HG03575 (cell line): ENCODE data around the gene RAB30.
A peak's percentile ranks its signal among the peaks of the same experiment; 100 is the strongest.

Experiments used
- ATAC-seq: cut with Tn5 transposase; IDR thresholded peaks from one replicate; pipeline ENCODE4 v1.9.1; 2021; ENCODE audit not compliant: unreplicated experiment, insufficient number of reproducible peaks, low FRiP score; ENCODE audit errors: extremely low read depth

RAB30 gene

GRCh38 chr11:83072350-83073242 is 899 bp upstream of the RAB30 start:
- ATAC-seq, result no peak

DNA sequence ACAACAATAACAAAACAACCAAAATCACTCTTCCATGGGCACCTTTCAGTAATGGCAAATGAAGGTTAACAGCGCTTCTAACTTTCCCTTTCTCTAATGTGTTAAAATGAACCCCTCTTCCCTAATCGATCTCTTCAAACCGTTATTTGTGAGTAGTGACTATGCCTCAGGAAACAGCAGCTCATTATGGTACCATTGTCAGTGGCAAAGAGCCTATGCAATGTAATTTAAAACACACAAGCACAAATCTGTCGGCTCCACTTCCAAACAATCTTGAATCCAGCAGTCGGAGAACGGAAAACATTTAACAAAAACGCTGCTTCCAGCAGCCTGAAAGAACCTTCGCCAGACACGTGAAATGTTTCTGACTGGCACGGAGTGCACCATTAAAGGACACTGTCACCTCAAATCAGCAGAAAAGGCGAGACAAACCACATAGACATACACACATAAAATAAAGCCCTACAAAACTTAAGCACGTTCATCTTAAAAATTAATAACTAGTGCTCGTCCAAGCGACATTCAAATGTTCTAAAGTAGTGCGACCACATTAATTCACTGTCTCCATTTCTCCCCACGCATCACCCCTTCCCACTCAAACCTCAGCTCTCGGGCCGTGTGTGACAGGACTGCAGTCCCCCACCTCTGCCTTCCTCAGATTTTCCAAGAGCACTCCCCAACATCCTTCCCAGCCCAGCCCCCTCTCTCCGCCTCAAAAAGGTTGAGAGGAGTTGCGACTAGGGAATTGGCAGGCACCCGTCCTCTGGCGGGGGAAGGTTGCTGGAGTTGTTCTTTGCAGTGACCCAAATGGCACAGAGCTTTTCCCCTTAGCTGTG is 748 bp downstream of the RAB30 start:
- no peak for ATAC-seq

- ATAC-seq, result no peak
Measured at GRCh38 chr11:83070044-83070701, 1.5 kb downstream of the RAB30 start.

DNA sequence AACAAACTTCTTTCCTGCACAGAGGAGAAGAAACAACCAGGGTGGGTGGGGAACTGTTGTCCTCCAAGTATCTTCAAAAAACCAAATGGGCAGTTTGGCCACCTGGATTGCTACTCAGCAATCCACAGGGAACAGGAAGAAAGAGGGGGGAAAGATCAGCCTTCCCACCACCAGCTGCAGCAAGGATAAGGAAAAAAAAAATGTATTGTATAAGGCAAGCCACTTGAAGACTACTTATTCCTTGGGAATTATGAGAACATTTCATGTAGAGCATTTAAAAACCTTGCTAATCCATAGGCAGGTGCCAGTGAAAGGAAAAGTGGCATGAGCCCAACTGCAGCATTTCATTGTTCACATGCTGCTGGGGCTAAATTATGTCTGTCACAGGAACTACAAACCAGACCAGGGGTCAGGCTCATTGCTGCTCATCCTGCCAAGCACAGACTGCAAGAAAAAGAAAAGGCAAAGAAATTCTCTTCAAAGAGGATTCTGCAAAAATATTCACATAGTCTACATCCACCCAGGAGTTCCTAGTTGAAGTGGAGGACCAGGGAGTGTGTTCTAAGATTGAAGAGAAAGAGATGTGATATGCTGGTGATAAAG is 2.2 kb downstream of the RAB30 start:
- no peak for ATAC-seq

GRCh38 chr11:83068568-83068967 is 3.1 kb downstream of the RAB30 start:
- no peak for ATAC-seq

- ATAC-seq, result no peak
Measured at GRCh38 chr11:83064011-83064410, 7.7 kb downstream of the RAB30 start.

DNA sequence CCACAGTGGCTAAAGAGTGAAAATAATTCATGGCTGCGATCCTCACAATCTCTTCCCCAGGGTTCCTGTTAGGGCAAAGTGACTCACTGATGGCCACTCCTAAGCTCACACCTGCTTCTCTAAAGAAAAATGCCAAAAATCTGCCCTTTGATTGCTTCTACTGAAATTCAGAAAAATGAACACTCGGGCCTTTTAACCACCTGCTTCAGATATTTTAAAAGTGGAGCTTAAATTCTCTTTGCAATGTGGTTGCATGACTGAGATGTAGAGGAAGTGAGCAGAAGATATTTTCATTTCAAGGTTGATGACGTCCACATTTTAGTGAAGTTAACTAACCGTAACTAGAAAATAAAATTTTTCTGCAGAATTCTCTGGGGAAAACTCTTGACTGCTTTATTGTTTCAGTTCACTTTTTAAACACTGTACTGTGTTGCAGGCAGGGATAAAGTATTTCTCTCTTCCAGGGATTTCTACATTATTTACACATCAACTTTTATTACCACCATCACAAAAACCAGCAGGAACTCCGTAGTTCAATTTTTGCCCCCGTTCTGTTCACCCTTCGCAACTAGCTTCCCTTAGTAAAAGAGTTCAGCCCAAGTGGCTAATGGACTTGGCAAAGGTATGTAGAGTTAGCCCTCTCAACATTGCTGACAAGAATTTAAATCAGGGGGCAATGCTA is 8.5 kb downstream of the RAB30 start:
- ATAC-seq, result peak; percentile 57

GRCh38 chr11:83061883-83062282 is 9.8 kb downstream of the RAB30 start:
- ATAC-seq, result peak; percentile 49

GRCh38 chr11:83060965-83061364 is 10.7 kb downstream of the RAB30 start:
- ATAC-seq, result no peak

GRCh38 chr11:83057721-83058120 is 14.0 kb downstream of the RAB30 start:
- no peak for ATAC-seq

DNA sequence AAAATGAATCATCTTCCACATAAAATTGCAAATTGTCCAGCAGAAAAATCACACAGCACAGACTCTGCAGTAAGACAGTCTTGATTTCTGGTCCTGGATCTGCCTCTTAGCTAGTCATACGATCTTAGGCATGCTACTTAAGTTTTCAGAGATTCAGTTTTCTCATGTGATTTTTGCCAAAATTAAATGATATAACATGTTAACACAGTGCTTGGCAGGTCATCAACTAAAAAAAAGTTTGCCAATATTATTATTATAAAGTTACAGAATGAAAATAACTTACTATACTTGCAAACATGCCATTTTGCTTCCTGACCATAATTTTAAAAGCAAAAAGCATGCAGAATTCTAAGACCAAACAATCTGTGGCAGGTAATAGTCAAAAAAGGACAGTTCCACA is 15.1 kb downstream of the RAB30 start:
- ATAC-seq, result no peak

DNA sequence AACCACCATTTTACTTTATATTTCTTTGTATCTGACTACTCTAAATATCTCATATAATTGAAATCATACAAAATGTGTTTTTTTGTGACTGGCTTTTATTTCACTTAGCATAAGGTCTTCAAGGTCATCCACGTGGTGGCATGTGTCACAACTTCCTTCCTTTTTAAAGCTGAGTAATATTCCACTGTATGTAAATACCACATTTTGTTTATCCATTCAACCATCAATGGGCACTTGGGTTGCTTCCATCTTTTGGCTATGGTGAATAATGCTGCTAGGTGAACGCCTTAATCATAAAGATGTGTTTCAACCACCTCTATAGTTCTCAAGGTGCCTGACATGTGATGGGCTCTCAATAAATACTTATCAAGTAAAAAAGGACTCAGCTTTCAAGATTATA is 15.5 kb downstream of the RAB30 start:
- ATAC-seq, result no peak

DNA sequence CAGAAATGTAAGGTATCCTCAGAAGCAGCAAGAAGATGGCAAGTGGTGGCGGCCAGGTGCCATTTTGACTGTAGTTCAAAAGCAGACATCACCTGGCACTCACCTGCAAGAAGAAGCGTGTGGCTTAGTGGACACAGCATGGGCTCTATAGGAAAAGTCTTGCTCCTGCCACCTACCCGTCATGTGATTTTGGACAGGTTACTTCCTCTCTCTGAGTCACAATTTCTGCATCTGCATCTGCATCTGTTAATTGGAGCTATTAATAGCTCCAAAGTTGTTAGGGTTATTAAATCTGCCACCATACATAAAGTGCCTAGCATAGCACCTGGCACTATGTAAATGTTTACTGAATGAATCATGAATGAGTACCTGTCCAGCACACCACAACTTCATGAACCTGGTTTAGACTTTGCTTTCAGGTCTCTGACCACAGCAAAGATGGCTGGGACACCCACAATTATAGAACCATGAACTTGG is 16.8 kb downstream of the RAB30 start:
- ATAC-seq, result no peak

DNA sequence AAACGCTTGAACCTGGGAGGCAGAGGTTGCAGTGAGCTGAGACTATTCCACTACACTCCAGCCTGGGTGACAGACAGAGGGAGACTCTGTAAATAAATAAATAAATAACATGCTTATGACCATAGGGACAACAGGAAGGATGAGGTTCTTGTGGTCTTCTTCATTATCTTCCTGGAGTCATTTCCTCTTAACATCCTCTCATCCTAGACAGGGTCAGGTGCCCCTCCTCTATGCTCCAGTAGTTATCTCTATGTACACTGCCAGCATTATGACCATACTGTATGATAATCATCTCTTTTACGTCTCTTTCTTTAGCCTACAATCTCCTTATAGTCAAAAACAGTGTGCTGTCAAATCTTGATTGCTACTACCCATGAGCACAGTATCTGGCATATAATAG is 17.7 kb downstream of the RAB30 start:
- ATAC-seq, result peak; percentile 27

DNA sequence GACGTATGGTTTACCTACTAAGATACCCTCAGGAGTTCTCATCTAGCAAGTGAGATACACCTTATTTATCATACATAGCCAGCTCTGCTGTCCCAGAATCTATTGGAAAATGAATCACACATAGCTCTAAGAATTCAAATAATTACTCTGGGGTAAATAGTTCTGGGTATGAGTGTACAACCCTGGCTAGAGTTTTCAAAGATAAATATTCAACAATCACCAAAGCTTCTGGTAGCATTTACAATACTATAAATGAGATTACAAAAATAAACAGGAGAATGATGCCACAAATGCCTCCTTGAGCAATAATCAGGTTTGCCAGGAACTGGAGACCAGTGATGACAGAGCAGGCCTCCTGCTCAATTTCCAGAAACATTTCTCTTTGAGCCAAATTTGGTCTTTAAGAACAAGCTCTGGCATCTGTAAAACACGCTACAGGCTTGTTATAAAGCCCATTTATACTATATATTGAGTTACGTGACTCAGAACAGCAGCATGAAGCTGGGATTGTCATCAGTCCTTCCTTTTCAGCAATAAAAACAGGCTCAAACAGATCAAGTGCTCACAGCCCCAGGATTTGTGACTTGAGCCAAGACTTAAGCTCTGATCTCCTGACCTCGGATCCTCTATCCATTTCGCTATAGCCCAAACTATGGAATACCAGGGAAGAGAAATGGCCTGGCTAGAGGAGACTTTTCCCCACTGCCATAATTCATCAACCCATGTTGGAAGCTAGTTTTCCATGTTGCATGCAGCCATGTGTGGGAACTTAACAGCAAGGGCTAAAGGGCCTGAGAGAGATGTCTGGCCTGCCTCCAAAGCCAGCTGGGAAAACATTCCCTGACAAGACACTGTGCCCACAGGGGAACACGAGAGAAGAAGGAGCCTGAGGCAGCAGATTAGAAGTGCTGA is 19.7 kb downstream of the RAB30 start:
- no peak for ATAC-seq

DNA sequence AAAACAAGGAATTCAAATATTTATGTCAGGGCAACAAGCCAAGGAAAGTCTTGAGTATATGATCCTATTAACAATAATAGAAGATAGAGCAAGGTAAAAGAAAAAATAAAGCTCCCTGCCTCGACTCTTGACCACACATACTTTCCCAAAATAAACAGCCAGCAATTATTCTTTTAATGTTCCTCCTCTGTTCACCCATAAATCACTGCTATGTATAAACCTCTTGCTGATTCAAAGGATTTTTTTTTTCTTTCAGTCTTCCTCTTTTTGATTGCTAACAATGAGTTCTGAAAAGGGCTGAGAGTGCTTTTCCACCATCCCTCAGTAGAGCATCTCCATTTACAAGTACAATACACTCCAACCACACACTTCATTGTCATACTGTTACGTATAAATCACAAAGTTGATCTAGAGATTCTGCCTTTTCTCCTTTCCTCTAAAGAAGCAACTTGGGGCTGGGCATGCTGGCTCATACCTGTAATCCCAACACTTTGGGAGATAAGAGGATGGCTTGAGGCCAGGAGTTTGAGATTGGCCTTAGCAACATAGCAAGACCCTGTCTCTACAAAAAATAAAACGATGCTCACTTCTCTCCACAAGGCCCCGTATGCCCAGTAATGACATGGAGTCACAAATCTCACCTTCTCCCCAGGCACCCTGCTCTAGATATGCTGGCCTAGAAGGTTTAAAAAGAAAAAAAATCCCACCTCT is 24.0 kb downstream of the RAB30 start:
- no peak for ATAC-seq

DNA sequence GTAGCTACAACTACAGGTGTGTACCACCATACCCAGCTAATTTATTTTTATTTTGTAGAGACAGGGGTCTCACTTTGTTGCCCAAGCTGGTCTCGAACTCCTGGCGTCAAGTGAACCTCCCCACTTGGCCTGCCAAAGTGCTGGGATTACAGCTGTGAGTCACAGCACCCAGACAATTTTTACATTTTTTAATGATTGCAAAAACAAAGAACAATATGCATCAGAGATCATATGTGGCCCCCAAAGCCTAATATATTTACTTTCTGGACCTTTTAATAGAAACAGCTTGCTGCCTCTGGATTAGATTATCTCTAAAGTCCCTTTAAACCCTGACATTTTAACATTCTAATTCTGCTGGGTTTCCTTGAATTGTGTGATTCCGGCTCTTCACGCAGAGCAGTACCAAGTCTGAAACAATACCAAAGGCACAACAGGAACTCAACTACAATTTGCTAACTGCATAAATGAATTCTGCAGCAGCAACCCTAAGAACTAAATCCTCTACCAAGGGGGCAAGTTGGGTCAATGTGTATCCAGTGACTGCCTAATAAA is 25.0 kb downstream of the RAB30 start:
- ATAC-seq, result no peak
